ENCODE measurements around the gene SCCPDH. TPM values are rescaled to one million over a fixed set of nuclear protein-coding genes. Genes with fewer than 3 reads are reported as not detected.

The SCCPDH gene
- total and polyA plus RNA-seq, 7 donors = 16.6 to 44.9 (median 26.0) TPM

- Histone ChIP-seq H3K4me3 (no peak overlapping the region), H3K36me3 (no peaks in the 10 kb centered on the region), H3K4me1 (peaks cover 0 to 18% (median 4%) of the 10 kb centered on the region in 4 donors), H3K9me3 (no peaks in the 10 kb centered on the region), H3K27ac (peak overlapping the region in 1 of 4 donors; percentile 53), H3K27me3 (no peaks in the 10 kb centered on the region)
- peak; percentile 15 for DNase-seq
- intact Hi-C loops (cut with DNase I) = no loop called here
- no peak for TF ChIP-seq POLR2A (IDR thresholded peaks at IDR 0.05)
- TF ChIP-seq EP300 (IDR thresholded peaks at IDR 0.05) = no peak
- 77 to 87% methylated on average over 8 of the region's 8 CpGs for WGBS, 2 donors
These were observed 44.0 kb upstream of the SCCPDH start for GRCh38 chr1:246680190-246680589.

DNA sequence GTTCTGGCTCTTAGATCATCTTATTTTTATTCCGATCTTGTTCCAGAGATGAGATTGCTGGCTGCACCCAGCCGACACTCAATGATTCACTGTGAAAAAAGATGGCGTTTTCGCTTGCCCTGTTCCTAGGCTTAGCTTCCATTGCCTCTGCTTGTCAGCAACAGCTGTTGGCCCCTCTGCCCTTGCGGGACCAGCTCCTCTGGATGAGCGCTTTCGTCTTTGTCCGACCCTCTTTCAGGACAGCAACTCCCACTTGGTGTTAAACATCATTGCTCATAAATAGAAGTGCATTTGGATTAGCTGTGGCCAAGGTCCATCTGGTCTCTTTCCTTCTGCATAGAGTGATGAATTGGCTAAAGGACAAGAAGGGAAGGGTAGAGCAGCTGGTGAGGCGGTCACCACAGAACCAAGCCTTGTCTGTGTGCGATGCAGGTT is 43.5 kb upstream of the SCCPDH start:
- DNase-seq = no peak
- Histone ChIP-seq H3K27ac (peak overlapping the region in 1 of 4 donors; percentile 53), H3K4me3 (no peak overlapping the region), H3K4me1 (peaks cover 0 to 18% (median 4%) of the 10 kb centered on the region in 4 donors), H3K9me3 (no peaks in the 10 kb centered on the region), H3K27me3 (no peaks in the 10 kb centered on the region), H3K36me3 (no peaks in the 10 kb centered on the region)
- TF ChIP-seq EP300 (IDR thresholded peaks at IDR 0.05) (no peak), POLR2A (IDR thresholded peaks at IDR 0.05) (no peak), POLR2AphosphoS5 (IDR thresholded peaks at IDR 0.05) (no peak), CTCF (IDR thresholded peaks at IDR 0.05) (no peak)
- WGBS, 2 donors = 69 to 80% methylated on average over 10 of the region's 10 CpGs
- intact Hi-C loops (cut with DNase I) = no loop called here

GRCh38 chr1:246681900-246682895 is 42.0 kb upstream of the SCCPDH start:
- Histone ChIP-seq H3K36me3 (no peaks in the 10 kb centered on the region), H3K4me1 (peaks cover 0 to 18% (median 4%) of the 10 kb centered on the region in 4 donors), H3K9me3 (no peaks in the 10 kb centered on the region), H3K27me3 (no peaks in the 10 kb centered on the region), H3K4me3 (no peak overlapping the region), H3K27ac (peak overlapping the region; percentile 4 to 53 (median 26))
- 75 to 83% methylated on average over 15 of the region's 15 CpGs for WGBS, 2 donors
- DNase-seq = no peak
- TF ChIP-seq POLR2A (IDR thresholded peaks at IDR 0.05) (no peak), EP300 (IDR thresholded peaks at IDR 0.05) (no peak), POLR2AphosphoS5 (IDR thresholded peaks at IDR 0.05) (no peak), CTCF (IDR thresholded peaks at IDR 0.05) (no peak)
- intact Hi-C loops (cut with DNase I) = no loop called here

DNA sequence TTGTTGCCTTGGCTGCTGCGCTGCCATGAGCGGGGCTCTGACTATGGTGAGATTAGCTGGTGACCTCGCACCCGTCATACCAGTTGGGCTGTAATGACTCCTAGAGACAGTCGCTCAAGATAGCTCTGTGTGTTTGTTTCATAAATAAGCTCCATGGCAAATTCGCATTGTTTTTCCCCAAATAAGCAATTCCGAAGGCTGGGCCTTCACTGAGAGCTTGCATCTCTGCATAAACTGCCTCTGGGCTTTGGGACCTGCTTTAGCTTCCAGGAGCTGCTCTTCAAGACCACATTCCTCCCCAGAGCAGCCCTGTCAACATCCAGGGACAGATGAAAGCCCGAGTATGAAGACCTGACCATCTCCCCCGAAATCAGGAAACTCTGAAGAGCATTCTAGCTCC is 40.7 kb upstream of the SCCPDH start:
- Histone ChIP-seq H3K9me3 (no peaks in the 10 kb centered on the region), H3K4me3 (no peak overlapping the region), H3K36me3 (no peaks in the 10 kb centered on the region), H3K27me3 (no peaks in the 10 kb centered on the region), H3K27ac (no peak overlapping the region), H3K4me1 (peaks cover 0 to 18% (median 4%) of the 10 kb centered on the region in 4 donors)
- TF ChIP-seq POLR2AphosphoS5 (IDR thresholded peaks at IDR 0.05) = no peak
- WGBS, 2 donors = 94 to 96% methylated on average over 9 of the region's 9 CpGs
- intact Hi-C loops (cut with DNase I) = no loop called here
- no peak for DNase-seq

GRCh38 chr1:246687002-246687401 is 37.2 kb upstream of the SCCPDH start:
- intact Hi-C loops (cut with DNase I) = no loop called here
- Histone ChIP-seq H3K9me3 (no peaks in the 10 kb centered on the region), H3K27ac (no peak overlapping the region), H3K36me3 (no peaks in the 10 kb centered on the region), H3K4me1 (peaks cover 0 to 12% (median 10%) of the 10 kb centered on the region in 4 donors), H3K4me3 (no peak overlapping the region), H3K27me3 (no peaks in the 10 kb centered on the region)
- DNase-seq = no peak
- WGBS, 2 donors = 90 to 93% methylated on average over 14 of the region's 14 CpGs
- TF ChIP-seq POLR2AphosphoS5 (IDR thresholded peaks at IDR 0.05) (no peak), CTCF (IDR thresholded peaks at IDR 0.05) (no peak), POLR2A (IDR thresholded peaks at IDR 0.05) (no peak), EP300 (IDR thresholded peaks at IDR 0.05) (no peak)

All from sigmoid colon (tissue), 7 donors.